CD1c-positive myeloid dendritic cell (primary cell): Measurements from ENCODE around the gene PTPRF.

ENCODE experiments used
- DNase-seq: peaks from one replicate; pipeline ENCODE4 v3.0.0-alpha.2; 2016; ENCODE audit errors: extremely low spot score

The PTPRF gene

GRCh38 chr1:43577655-43578542 lies 47.2 kb downstream of the PTPRF start:
- DNase-seq: no peak

GRCh38 chr1:43580039-43580438 lies 49.4 kb downstream of the PTPRF start:
- DNase-seq: no peak

- DNase-seq: no peak
Measured at GRCh38 chr1:43582162-43582566, 51.5 kb downstream of the PTPRF start.

- DNase-seq: no peak
Measured at GRCh38 chr1:43583058-43583457, 52.4 kb downstream of the PTPRF start.

- DNase-seq: no peak
Measured at GRCh38 chr1:43584204-43584603, 53.5 kb downstream of the PTPRF start.

GRCh38 chr1:43585557-43585956 lies 54.9 kb downstream of the PTPRF start:
- DNase-seq: no peak

- no peak for DNase-seq
Measured at GRCh38 chr1:43586136-43586731, 55.6 kb downstream of the PTPRF start.

- DNase-seq: no peak
Measured at GRCh38 chr1:43587001-43587400, 56.3 kb downstream of the PTPRF start.

GRCh38 chr1:43587594-43587993 lies 56.9 kb downstream of the PTPRF start:
- DNase-seq: no peak

GRCh38 chr1:43588592-43588991 lies 57.9 kb downstream of the PTPRF start:
- no peak for DNase-seq

- DNase-seq: no peak
Measured at GRCh38 chr1:43590388-43590925, 59.8 kb downstream of the PTPRF start.

GRCh38 chr1:43591181-43591580 lies 60.5 kb downstream of the PTPRF start:
- no peak for DNase-seq

GRCh38 chr1:43592051-43592665 lies 61.5 kb downstream of the PTPRF start:
- DNase-seq: no peak

GRCh38 chr1:43592974-43593683 lies 62.4 kb downstream of the PTPRF start:
- DNase-seq: no peak

- no peak for DNase-seq
Measured at GRCh38 chr1:43596579-43596978, 65.9 kb downstream of the PTPRF start.

- DNase-seq: no peak
Measured at GRCh38 chr1:43597028-43597427, 66.3 kb downstream of the PTPRF start.

- no peak for DNase-seq
Measured at GRCh38 chr1:43597721-43598120, 67.0 kb downstream of the PTPRF start.

- no peak for DNase-seq
Measured at GRCh38 chr1:43598622-43599021, 67.9 kb downstream of the PTPRF start.

GRCh38 chr1:43600033-43601020 lies 69.6 kb downstream of the PTPRF start:
- DNase-seq: no peak

- no peak for DNase-seq
Measured at GRCh38 chr1:43602990-43603389, 72.3 kb downstream of the PTPRF start.

- DNase-seq: no peak
Measured at GRCh38 chr1:43604192-43604591, 73.5 kb downstream of the PTPRF start.
